Bone marrow (tissue), 2 donors: ENCODE measurements around the gene PPIP5K1.

ENCODE experiments used
- DNase-seq, 2 donors: peaks; one replicate each; lab custom pipeline; 2025; lab: John Stamatoyannopoulos, UW

Gene PPIP5K1

GRCh38 chr15:43488790-43489189, 101.2 kb downstream of the PPIP5K1 start:
- DNase-seq, result no peak

GRCh38 chr15:43487271-43487895, 102.6 kb downstream of the PPIP5K1 start:
- no peak for DNase-seq

- DNase-seq, result no peak
These were observed 105.6 kb downstream of the PPIP5K1 start for GRCh38 chr15:43484455-43484854.
